Adrenal gland (tissue), 12 donors: ENCODE data around the gene AGPAT4. TPM values are rescaled to one million over a fixed set of nuclear protein-coding genes. Genes with fewer than 3 reads are reported as not detected.
A peak's percentile ranks its signal among the peaks of the same experiment; 100 is the strongest.

Experiments
- DNase-seq, 7 donors: peaks; one replicate each; pipeline ENCODE4 v3.0.0-alpha.2; 2019 to 2020
- H3K27ac ChIP-seq, 5 donors: fragments of 200-600 bp; sonication (generic) in 4 of 5; 1 replicate in 3 of 5; 2 replicates in 2 of 5; pipeline versions ENCODE4 v1.5.1 to v1.8.0; 2016 to 2020; ENCODE audit warnings: mild to moderate bottlenecking in 1 of 5
- H3K27me3 ChIP-seq: fragments of 200-600 bp; 2 replicates; pipeline ENCODE4 v1.8.0; 2021
- H3K36me3 ChIP-seq, 2 donors: fragments of 200-600 bp; replicated peaks in 1 of 2; 1 replicate in 1 of 2; 2 replicates in 1 of 2; pipeline versions ENCODE4 v1.5.1 to v1.8.0; 2018 to 2022
- H3K4me1 ChIP-seq, 2 donors: fragments of 200-600 bp; replicated peaks in 1 of 2; 1 replicate in 1 of 2; 2 replicates in 1 of 2; pipeline versions ENCODE4 v1.5.1 to v1.8.0; 2018 to 2021
- H3K4me3 ChIP-seq, 4 donors: fragments of 200-600 bp; sonication (generic) in 3 of 4; one replicate each; pipeline ENCODE4 v1.5.1; 2016 to 2018
- H3K9me3 ChIP-seq, 3 donors: fragments of 200-600 bp; sonication (generic) in 1 of 3; replicated peaks in 1 of 3; 1 replicate in 2 of 3; 2 replicates in 1 of 3; pipeline versions ENCODE4 v1.5.1 to v1.8.0; 2016 to 2021
- CTCF ChIP-seq, 6 experiments: fragments of 450-650 bp in 4 of 6; fragments of 200-600 bp in 2 of 6; sonication (generic) in 1 of 6; IDR thresholded peaks; 1 replicate in 5 of 6; 2 replicates in 1 of 6; pipeline versions ENCODE4 v1.5.1 to v1.8.0; 2016 to 2021; ENCODE audit warnings: antibody characterized with exemption in 6 of 6, mild to moderate bottlenecking in 2 of 6, moderate library complexity in 1 of 6
- POLR2A ChIP-seq, 2 donors: fragments of 450-650 bp; IDR thresholded peaks; one replicate each; pipeline ENCODE4 v1.6.1; 2017; ENCODE audit warnings: antibody characterized with exemption in 2 of 2, mild to moderate bottlenecking in 2 of 2, moderate library complexity in 1 of 2
- WGBS, 4 donors: extraction: QIAGEN DNeasy Blood & Tissue Kit in 2 of 4; methylation state at CpG; one replicate each; pipeline versions ENCODE4 v1.1.5 to v1.1.7; 2013 to 2017; 5-methylcytosine and 5-hydroxymethylcytosine counted together
- intact Hi-C, 2 donors: fragments of 100-400 bp; cut with DNase I; formaldehyde crosslinking; loops; one replicate each; pipeline versions ENCODE4 v1.14.1 to v1.15.0; 2022 to 2023
- polyA plus RNA-seq, 3 donors: library from polyadenylated mRNA; stranded (reverse); fragments of 200-250 nt in 2 of 3; fragments of 350-450 nt in 1 of 3; fragmentation: Illumina TruSeq in 1 of 3; extraction: RNeasy Lipid Tissue Mini Kit (QIAGEN cat#74804) in 1 of 3; gene quantifications; one replicate each; pipeline ENCODE4 v1.2.3, GENCODE V29; 2013 to 2014
- total RNA-seq, 9 donors: library from RNA; depleted of rRNA in 4 of 9; stranded (reverse); fragments of >200 nt in 4 of 9; fragments of 120-200 nt in 1 of 9; fragmentation: NEBNext Ultra II Directional in 1 of 9; extraction: Animal tissue kit (Norgen Biotek cat#: 25700) in 1 of 9; gene quantifications; one replicate each; pipeline versions ENCODE4 v1.1.0 to v1.2.4, GENCODE V29; 2013 to 2023
- donor health status: healthy with polysubstance abuse.
- donor health status: Bipolar disorder and iron deficiency.
- donor health status: DM: yes; HTN: yes; CAD: no.
- donor health status: DM: no; HTN: no; CAD: no.
- donor health status: DM: no; HTN: no; CAD: no.
- donor health status: DM: yes; HTN: yes; CAD: no.

The AGPAT4 gene
- total and polyA plus RNA-seq, 12 donors, result 2.2 to 13.1 (median 3.7) TPM

GRCh38 chr6:161246725-161247124, 27.1 kb downstream of the AGPAT4 start:
- Histone ChIP-seq H3K27me3 (no peaks in the 10 kb centered on the region), H3K9me3 (no peaks in the 10 kb centered on the region), H3K27ac (no peak overlapping the region), H3K36me3 (no peaks in the 10 kb centered on the region), H3K4me3 (no peak overlapping the region), H3K4me1 (no peaks in the 10 kb centered on the region)
- WGBS, 4 donors, result 67 to 72% (median 68%) methylated on average over 2 of the region's 2 CpGs
- intact Hi-C loops, result no loop called here
- DNase-seq, result no peak
- no peak for TF ChIP-seq CTCF (IDR thresholded peaks at IDR 0.05)
- no peak for TF ChIP-seq POLR2A (IDR thresholded peaks at IDR 0.05)

GRCh38 chr6:161245363-161245762, 28.5 kb downstream of the AGPAT4 start:
- no peak for DNase-seq
- Histone ChIP-seq H3K9me3 (no peaks in the 10 kb centered on the region), H3K4me3 (no peak overlapping the region), H3K27ac (no peak overlapping the region), H3K4me1 (no peaks in the 10 kb centered on the region), H3K27me3 (no peaks in the 10 kb centered on the region), H3K36me3 (no peaks in the 10 kb centered on the region)
- intact Hi-C loops, result no loop called here
- no peak for TF ChIP-seq POLR2A (IDR thresholded peaks at IDR 0.05)
- TF ChIP-seq CTCF (IDR thresholded peaks at IDR 0.05), result no peak
- 82 to 92% (median 90%) methylated on average over 6 of the region's 6 CpGs for WGBS, 4 donors

GRCh38 chr6:161244725-161245124, 29.1 kb downstream of the AGPAT4 start:
- intact Hi-C loops, result no loop called here
- DNase-seq, result no peak
- Histone ChIP-seq H3K9me3 (no peaks in the 10 kb centered on the region), H3K4me1 (no peaks in the 10 kb centered on the region), H3K4me3 (no peak overlapping the region), H3K36me3 (no peaks in the 10 kb centered on the region), H3K27ac (no peak overlapping the region), H3K27me3 (no peaks in the 10 kb centered on the region)
- no peak for TF ChIP-seq POLR2A (IDR thresholded peaks at IDR 0.05)
- no peak for TF ChIP-seq CTCF (IDR thresholded peaks at IDR 0.05)
- 93 to 97% (median 94%) methylated on average over 6 to 7 of the region's 7 CpGs for WGBS, 4 donors

- Histone ChIP-seq H3K4me3 (no peak overlapping the region), H3K27ac (no peak overlapping the region), H3K27me3 (no peaks in the 10 kb centered on the region), H3K4me1 (no peaks in the 10 kb centered on the region), H3K36me3 (no peaks in the 10 kb centered on the region), H3K9me3 (no peaks in the 10 kb centered on the region)
- TF ChIP-seq POLR2A (IDR thresholded peaks at IDR 0.05) (no peak), CTCF (IDR thresholded peaks at IDR 0.05) (no peak)
- intact Hi-C loops, result no loop called here
- DNase-seq, result peak in 1 of 7 donors; percentile 85
- WGBS, 4 donors, result 80 to 88% (median 83%) methylated on average over 28 of the region's 28 CpGs
Observed at GRCh38 chr6:161242779-161243693, 30.8 kb downstream of the AGPAT4 start.
